ENCODE measurements around the gene SPDYE17.
"Not testable (repeated sequence)": the region's sequence is repeated elsewhere in the genome, so short reads cannot be mapped to it uniquely, and the experiment has no call there.

Gene SPDYE17

DNA sequence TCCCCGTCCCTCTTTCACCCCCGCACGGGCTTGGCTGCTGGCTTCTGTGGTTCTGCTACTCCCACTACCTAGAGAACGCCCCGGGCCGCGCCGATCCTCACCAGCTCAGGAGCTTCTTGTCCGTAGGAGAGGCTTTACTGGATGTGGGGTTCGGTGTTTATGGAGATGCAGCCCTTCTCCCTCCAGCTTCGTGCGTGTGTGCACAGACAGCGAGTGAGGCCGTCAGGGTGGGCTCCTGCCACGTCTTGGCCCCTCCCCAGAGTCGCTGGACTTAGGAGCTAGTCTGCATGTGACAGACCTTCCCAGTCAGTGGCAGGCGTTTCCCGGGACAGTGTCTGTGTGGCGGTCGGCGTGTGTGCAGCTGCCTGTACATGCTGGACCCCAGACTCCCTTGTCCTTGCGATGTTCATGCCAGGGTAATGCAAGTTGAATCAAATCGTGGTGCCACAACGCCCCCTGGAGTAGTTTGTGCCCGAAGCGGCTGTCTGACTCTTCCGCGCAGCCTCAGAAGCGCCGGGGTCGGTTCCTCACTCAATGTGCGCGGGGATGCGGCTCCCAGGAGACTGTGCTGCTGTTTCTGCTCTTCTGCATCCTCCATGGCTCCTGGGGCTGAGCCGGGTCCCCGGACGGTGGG, 32.6 kb downstream of the SPDYE17 start:
- not testable (repeated sequence) for DNase-seq (ENCODE audit: insufficient read length, low spot score); FAIRE-seq

DNA sequence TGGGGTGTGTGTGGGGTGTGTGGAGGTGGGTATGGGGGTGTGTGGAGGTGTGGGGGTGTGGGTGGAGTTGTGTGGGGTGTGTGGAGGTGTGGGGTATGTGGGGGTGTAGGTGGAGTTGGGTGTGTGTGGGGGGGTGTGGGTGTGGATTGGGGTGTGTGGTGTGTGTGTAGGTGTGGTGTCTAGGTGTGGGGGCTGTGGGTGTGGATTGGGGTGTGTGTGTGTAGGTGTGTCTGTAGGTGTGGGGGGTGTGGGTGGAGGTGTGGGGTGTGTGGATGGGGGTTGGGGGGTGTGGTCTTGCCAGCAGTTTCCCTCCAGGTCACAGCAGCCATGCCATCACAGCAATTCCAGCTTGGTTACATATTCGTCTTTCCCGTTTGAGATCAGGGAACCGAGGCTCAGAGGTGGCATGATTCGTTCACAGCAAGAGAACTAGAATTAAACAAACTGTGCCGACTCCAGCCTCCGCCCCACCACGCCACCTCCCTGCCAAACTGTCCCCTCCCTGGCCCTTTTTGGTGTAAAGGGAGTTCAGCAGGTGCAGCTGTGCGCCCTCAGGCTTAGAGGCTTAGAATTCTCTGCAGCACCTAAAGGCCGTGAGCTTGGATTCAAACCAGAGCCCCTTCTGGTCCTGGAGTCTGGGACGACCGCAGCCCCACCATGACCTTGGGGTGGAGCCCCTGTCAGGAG, 33.3 kb downstream of the SPDYE17 start:
- not testable (repeated sequence) for DNase-seq (ENCODE audit: insufficient read length, low spot score); FAIRE-seq

DNA sequence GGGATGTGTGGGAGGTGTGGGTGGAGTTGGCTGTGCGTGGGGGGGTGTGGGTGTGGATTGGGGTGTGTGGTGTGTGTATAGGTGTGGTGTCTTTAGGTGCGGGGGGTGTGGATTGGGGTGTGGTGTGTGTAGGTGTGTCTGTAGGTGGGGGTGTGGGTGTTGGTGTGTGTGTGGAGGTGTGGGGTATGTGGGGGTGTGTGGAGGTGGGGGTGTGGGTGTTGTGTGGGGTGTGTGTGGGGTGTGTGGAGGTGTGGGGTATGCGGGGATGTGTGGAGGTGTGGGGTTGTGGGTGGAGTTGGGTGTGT, 33.9 kb downstream of the SPDYE17 start:
- FAIRE-seq: no peak
- DNase-seq (ENCODE audit: insufficient read length, low spot score): no peak
- no peak for TF ChIP-seq POLR2A (IDR thresholded peaks at IDR 0.05; ENCODE audit: low read depth, low read length)

DNA sequence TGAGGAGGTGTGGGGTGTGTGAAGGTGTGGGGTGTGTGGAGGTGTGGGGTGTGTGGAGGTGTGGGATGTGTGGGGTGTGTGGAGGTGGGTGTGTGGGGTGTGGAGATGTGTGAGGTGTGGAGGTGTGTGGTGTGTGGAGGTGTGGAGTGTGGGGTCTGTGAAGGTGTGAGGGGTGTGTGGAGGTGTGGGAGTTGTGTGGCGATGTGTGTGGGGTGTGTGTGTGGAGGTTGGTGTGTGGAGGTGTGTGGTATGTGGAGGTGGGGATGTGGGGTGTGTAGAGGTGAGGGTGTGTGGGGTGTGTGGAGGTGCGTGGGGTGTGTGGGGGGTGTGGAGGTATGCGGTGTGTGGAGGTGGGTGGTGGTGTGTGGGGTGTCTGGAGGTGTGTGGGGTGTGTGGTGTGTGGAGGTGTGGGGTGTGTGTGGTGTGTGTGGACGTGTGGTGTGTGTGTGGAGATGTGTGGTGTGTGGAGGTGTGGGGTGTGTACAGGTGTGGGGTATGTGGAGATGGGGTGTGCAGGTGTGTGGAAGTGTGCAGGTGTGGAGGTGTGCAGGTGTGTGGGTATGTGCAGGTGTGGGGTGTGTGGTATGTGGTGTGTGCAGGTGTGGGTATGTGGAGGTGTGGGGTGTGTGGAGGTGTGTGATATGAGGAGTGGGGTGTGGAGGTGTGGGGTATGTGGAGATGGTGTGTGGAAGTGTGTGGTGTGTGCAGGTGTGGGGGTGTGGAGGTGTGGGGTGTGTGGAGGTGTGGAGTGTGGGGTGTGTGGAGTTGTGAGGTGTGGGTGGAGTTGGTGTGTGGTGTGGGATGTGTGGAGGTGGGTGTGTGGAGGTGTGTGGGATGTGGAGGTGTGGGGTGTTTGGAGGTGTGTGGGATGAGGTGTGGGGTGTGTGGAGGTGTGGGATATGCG, 34.5 kb downstream of the SPDYE17 start:
- FAIRE-seq (no peak), DNase-seq (ENCODE audit: insufficient read length, low spot score) (no peak)
- TF ChIP-seq POLR2A (IDR thresholded peaks at IDR 0.05; ENCODE audit: low read depth, low read length): no peak

DNA sequence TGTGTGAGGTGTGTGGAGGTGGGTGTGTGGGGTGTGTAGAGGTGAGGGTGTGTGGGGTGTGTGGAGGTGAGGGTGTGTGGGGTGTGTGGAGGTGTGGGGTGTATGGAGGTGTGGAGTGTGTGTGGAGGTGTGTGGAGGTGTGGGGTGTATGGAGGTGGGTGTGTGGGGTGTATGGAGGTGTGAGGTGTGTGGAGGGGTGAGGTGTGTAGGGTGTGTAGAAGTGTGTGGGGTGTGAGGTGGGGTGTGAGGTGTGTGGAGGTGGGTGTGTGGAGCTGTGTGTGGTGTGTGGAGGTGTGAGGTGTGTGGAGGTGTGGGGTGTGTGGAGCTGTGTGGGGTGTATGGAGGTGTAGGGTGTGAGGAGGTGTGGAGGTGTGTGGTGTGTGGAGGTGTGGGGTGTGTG, 35.2 kb downstream of the SPDYE17 start:
- not testable (repeated sequence) for FAIRE-seq; DNase-seq (ENCODE audit: insufficient read length, low spot score)

DNA sequence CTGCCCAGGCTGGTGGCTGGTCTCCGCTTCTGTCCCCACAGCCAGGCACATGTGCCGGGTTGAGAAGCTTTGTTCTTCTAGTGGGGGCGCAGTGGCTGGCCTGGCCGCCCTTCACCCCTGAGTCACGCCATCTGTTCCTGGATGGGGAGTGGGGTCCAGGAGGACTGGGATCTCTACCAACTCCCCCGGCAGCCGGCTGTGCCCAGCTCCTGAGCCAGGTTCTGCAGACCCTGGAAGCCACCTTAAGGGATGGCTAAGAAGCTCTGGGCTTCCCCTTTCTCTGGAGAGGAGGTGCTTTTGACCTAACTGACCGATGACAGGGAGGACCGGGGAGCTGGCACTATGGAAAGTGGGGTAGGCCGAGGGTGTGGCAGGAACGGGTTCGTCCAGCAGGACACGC, 37.9 kb downstream of the SPDYE17 start:
- not testable (repeated sequence) for FAIRE-seq; DNase-seq (ENCODE audit: insufficient read length, low spot score)

DNA sequence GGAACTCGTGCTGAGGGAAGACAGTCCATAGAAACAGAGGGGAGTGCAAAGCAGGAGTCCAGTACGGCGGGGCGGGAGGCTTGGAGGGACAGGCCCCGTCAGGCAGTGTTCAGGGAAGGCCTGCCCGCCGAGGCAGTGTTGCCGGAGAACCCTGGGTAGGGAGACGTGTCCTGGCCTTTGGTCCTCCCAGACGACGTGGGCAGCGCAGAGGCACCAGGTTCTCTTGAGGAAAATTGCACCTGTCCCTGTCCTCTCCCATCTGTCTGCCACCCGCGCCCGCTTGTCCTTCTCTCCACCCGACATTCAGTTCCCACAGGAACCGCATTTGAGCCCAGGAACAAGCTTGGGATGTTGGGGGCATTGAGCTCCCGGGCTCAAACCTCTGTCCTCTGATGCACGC, 38.3 kb downstream of the SPDYE17 start:
- DNase-seq (ENCODE audit: insufficient read length, low spot score); FAIRE-seq: not testable (repeated sequence)

DNA sequence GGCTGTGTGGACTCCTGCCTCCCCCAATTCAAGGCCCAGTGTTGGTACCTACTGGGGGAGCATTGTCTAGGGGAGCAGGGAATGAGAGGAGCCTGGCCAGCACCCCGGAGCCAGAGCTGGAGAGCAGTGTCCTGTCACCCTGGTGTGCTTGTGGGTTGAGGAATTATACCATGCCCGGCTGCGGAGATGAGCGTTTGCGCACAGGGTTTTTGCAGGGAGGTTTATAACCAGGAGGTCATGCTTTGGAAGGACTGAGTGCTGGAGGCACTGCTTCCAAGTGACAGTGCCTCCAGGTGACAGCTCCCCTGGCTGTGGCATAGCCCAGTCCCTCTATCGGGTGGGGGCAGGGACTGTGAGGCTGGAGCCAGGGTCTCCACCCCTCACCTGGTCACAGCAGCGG, 39.3 kb downstream of the SPDYE17 start:
- not testable (repeated sequence) for DNase-seq (ENCODE audit: insufficient read length, low spot score); FAIRE-seq

DNA sequence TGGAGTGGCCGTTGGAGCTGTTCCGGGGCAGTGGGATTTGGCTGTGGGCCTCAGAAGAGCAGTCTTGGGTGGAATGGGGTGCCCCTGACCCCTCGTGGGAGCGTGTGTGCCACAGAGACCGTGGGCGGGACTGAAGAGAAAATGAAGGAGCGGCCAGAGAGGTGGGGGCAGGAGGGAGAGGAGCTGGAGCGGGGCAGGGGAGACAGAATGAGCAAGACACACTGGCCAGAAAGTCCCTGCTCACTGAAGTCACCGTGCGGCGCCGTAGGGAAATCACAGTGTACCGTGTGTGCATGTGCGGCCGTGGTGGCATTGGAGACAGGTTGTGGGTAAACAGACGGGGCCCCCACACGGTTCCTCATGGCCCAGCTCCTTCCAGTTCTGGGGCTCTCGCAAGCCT, 40.0 kb downstream of the SPDYE17 start:
- DNase-seq (ENCODE audit: insufficient read length, low spot score); FAIRE-seq: not testable (repeated sequence)

DNA sequence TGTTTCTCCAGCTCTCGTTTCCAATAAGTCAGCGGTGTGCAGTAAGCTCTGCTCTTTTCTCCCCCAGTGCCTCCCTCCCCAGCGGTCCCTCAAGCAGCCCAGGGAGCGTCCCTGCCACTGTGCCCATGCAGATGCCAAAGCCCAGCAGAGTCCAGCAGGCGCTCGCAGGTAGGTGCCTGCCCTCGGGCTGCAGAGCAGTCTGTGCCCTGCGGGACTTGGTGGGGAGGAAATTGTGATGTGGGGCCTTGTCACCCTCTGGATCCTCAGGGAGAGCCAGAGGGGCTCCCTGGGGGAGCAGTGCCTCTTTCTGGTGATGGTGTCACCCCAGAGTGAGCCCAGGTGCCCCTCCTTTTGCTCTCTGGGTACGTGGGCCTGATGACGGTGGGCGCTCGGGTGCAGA, 42.0 kb downstream of the SPDYE17 start:
- not testable (repeated sequence) for DNase-seq (ENCODE audit: insufficient read length, low spot score); FAIRE-seq

DNA sequence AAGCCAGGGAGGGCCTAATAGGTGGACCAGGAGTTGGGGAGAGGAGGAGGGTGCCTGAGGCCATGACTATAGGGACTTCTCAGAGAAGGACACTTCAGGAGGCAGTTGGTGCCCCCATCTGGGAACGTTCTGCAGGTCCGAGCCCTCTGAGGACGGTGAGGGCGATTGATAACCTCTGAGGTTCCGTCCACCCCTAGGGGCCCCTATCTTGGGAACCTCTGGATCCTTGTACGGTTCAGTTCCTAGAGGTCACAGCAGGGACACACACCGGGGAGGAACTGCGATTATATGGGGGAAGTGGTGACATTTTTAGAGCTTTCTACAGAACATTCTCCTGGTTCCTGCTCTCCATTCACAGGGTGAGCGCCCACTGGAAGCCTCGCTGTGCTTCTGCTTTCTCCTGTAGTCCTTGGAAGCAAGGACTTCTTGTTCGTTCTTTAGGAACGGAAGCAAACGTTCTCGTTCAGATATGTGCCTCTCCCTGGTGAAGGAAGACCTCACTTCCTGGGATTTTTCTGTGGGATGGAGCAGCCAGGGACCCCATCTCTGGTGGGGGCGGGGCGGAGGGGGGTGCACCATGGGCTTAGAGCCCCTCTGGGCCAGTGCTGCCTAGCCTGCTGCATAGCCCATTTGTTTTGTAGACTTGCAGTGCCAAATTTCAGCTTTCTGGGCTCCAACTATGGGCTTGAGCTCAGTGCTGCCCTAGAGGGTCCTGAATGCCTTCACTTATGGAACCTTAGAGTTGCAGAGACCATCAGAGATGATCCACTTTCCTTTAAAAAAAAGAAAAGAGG, 46.0 kb downstream of the SPDYE17 start:
- DNase-seq (ENCODE audit: insufficient read length, low spot score); FAIRE-seq: not testable (repeated sequence)

DNA sequence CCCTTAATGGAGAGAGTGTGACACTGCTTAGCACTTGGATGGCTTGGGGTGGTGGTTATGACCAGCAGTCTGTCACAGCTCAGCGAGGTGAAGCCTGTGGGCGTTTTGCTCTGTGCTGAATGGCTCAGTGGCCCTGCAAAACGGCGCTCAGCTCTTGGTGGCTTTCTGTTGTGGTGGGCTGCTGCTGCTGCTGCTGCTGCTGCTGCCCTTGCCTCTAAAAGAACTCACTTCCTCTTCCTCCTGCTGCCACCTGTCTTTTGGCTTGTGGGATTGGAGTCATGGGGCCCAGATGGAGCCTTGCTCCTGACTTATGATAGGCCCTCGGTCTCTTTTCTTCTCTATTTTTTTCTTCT, 47.4 kb downstream of the SPDYE17 start:
- not testable (repeated sequence) for FAIRE-seq; DNase-seq (ENCODE audit: insufficient read length, low spot score)

DNA sequence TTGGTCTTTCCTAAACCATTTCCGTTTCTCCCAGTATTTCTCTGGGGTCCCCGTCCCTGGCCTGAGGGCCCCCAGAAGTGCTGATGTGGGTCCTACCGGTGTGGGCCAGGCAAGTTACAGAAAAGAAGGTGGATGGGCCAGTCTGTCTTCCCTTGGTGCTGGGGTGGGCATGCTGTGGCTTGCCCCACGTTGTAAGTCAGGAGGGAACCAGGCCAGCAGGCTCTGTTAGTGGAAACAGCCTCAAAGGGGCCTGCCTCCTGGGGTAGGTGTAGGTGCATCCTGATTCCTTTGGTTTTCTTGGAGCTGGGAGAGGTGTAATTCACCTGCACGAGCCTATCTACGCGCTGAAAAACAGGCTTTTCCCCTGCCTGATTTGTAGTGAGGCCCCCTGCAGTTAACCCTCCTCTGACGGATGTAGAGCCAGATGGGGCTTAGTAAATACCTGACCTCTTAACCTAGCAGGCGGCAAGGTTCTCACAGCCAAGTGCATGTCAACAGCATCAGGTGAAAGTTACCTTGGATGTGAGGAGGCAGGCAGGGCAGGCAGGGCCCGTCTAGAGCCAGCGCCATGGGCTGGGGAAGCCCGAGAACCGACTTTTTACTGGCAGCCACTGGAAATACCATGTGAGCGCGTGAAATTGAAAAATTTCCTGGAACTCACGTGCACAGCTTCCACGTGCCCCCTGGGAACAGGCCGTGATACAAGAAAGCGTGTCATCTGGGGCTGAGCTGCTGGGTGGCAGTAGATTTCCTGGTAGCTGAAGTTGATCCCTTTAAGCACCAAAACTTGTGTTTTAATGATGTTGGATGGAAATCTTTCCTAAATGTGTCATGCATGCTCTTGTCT, 48.0 kb downstream of the SPDYE17 start:
- not testable (repeated sequence) for FAIRE-seq; DNase-seq (ENCODE audit: insufficient read length, low spot score)

DNA sequence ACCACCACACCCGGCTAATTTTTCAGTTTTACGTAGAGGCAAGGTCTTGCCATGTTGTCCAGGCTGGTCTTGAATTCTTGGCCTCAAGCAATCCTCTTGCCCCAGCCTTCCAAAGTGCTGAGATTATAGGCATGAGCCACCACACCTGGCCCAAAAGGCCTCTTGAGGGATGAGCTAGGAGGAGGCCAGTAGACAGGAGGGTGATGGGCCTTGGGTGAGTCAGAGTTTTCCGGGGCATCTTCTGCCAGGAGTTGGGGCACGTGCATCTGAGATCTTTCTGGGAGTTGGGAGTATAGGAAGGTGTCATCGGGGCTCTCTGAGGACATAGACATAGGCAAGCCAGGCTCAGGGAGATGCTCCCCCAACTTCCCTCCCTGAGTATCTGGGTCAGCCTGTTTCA, 48.8 kb downstream of the SPDYE17 start:
- not testable (repeated sequence) for FAIRE-seq

DNA sequence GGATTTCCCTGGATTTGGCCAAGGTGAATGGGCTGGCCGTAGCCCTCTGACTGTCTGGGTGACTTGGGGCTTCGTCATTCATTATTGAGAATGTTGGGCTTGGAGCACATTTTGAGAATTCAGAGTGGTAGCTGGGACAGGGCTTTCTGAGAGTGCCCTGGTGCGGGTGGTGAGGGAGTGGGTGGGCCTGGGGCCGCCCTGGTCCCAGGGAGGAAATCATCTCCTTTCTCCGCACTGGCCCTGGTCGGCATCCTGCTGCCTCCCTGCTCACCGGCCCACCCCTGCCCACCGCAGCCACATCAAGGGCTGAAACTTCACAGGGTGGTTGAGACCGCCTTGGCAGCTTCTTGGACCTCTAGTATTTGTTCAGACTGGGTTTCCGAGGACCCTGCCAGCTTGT, 49.7 kb downstream of the SPDYE17 start:
- FAIRE-seq; DNase-seq (ENCODE audit: insufficient read length, low spot score): not testable (repeated sequence)

More for the DNA sequence above, 48.8 kb downstream of the SPDYE17 start:
- DNase-seq (ENCODE audit: insufficient read length, low spot score): not testable (repeated sequence)

DNA sequence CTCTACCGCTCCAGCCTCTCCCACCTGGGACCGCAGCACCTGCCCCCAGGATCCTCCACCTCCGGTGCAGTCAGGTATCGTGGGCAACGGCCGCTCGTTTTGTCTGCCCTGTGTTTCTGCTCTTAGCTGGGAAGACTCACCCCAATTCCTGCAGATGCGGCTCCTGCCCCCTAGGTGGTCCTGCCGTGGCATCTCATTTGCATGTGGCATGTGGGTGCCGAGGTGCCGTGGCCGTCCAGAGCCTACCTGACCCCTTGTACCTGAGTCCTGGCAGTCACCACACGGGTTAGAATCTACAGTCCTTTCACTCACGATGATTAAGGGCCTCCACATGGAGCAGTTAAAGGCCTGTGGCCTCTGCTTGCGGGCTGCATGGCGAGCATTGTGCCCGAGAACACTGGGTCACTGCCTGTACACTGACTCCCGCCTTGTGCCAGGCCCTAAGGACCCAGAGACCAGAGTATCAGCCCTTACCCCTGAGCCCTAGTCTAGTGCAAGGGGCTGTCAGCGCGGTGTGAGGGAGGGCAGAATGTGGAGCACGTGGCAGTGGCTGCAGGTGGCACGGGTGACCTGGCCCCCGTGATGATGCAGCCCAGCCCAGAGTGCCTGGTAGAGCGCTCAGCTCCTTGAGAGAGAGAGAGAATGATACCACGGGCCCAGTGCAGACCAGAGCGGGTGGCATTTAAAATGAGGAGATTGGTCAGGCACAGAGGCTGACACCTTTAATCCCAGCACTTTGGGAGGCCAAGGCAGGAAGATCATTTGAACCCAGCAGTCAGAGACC, 50.8 kb downstream of the SPDYE17 start:
- not testable (repeated sequence) for FAIRE-seq

DNA sequence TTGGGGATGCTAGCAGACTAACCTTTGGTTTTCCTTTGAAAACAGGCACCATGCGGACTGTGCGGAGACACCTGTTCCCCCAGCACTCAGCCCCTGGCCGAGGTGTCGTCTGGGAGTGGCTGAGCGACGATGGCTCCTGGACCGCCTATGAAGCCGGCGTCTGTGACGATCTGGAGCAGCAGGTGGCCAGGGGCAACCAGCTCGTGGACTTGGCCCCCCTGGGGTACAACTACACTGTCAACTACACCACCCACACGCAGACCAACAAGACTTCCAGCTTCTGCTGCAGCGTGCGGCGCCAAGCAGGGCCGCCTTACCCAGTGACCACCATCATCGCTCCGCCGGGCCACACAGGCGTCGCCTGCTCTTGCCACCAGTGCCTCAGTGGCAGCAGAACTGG, 51.6 kb downstream of the SPDYE17 start:
- not testable (repeated sequence) for DNase-seq (ENCODE audit: insufficient read length, low spot score); FAIRE-seq

More for the DNA sequence above, 50.8 kb downstream of the SPDYE17 start:
- not testable (repeated sequence) for DNase-seq (ENCODE audit: insufficient read length, low spot score)

DNA sequence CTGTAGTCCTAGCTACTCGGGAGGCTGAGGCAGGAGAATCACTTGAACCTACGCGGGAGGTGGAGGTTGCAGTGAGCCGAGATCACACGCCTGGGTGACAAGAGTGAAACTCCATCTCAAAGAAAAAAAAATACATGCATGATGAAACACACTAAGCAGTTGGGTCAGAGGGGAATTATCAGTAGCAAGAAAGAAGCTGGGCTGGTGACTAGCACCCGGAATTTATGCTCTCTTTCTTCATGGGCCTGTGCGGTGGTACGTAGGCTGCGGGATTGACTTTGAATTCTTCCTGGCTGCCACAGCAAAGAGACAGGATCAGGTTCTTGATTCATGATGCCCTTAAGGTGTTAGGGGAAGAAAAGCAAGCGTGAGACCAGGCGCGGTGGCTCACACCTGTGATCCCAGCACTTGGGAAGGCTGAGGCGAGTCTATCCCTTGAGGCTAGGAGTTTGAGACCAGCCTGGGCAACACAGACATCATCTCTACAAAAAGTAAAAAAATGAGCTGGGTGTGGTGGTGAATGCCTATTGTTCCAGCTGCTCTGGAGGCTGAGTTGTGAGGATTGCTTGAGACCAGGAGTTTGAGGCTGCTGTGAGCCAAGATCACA, 54.3 kb downstream of the SPDYE17 start:
- FAIRE-seq; DNase-seq (ENCODE audit: insufficient read length, low spot score): not testable (repeated sequence)

Measured in H54 (cell line).